NCI-H1105 (cell line): Measurements from ENCODE around the gene CDK5RAP2.
A peak's percentile ranks its signal among the peaks of the same experiment; 100 is the strongest.

Source experiments
- DNase-seq: peaks from one replicate; lab custom pipeline; 2025; lab: John Stamatoyannopoulos, UW

The CDK5RAP2 gene

DNA sequence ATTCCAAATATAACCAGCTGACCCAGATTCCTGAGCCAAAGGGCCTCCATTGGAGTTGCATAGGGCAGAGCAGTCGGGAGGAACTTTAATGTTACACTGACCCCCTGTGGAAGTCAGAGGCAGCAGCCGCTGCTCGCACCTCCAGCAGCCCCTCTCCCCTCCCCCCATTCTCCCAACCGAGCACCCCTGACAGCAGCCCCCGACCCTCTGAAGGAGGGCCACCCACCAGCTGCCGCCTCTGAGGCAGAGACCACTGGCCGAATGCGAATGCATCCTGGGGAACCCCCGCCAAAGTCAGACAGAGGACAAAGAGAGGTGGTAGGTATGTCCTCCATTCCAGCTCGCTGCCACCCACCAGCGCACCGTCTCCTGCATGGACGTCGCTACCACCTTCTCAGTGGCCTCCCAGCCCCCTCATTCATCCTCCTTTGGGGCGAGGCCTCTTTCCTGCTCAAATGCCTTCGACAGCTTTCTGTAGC lies 231.0 kb downstream of the CDK5RAP2 start:
- peak; percentile 4 for DNase-seq

GRCh38 chr9:120345379-120345778 lies 234.6 kb downstream of the CDK5RAP2 start:
- DNase-seq: no peak

DNA sequence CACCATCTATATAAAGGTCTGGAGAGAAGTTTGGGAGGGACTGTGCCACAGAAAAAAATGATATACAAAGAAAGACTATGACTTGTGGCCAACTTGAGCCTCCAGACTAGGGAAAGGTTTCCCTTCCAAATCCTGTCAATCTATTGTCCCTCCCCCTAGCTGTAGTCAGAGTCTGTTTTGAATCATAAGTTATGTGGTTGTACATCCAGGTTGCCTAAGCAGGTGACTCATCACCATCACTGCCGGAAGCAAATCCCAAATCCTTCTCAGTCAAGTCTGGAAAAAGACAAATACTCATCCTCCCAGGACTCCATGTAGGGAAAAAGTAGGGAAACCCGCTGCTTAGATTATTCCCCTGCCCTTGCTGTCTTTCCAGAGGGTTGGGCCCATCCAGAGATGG lies 235.7 kb downstream of the CDK5RAP2 start:
- no peak for DNase-seq

GRCh38 chr9:120343416-120343815 lies 236.6 kb downstream of the CDK5RAP2 start:
- DNase-seq: no peak
